Myocyte (in vitro differentiated cells): Measurements from ENCODE around the gene TSEN2. TPM values are rescaled to one million over a fixed set of nuclear protein-coding genes. Genes with fewer than 3 reads are reported as not detected.
A peak's percentile ranks its signal among the peaks of the same experiment; 100 is the strongest.

Source experiments
- DNase-seq: peaks from one replicate; pipeline ENCODE4 v3.0.0-alpha.2; 2012; ENCODE audit warnings: low read depth
- total RNA-seq: library from RNA; depleted of rRNA; stranded (reverse); fragments of >200 nt; gene quantifications from 2 replicates; pipeline ENCODE4 v1.2.3, GENCODE V29; 2014

TSEN2 gene
- total RNA-seq, 1 donor from 2014 or later: 14.1 TPM

DNA sequence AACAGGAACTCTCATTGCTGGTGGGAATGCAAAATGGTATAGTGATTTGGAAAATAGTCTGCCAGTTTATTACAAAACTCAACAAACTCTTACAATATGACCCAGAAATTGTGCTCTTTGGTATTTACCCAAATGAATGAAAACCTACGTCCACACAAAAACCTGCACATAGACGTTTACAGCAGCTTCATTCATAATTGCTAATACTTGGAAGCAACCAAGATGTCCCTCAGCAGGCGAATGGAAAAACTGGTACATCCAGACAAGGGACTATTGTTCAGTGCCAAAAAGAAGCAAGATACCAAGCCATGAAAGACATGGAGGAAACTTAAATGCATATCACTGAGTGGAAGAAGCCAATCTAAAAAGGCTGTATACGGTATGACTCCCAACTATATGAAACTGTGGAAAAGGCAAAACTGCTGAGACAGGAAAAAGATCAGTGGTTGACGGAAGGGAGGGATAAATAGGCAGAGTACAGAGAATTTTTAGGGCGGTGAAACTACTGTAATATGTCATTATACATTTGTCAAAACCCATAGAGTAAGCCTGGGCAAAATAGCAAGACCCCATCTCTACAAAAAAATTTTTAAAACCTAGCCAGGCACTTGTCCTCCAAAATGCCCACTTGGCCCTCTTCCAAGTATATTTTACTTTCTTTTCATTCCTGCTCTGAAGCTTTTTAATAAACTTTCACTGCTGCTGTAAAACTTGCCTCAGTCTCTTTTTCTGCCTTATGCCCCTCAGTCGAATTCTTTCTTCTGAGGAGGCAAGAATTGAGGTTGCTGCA is 65.9 kb downstream of the TSEN2 start:
- no peak for DNase-seq

DNA sequence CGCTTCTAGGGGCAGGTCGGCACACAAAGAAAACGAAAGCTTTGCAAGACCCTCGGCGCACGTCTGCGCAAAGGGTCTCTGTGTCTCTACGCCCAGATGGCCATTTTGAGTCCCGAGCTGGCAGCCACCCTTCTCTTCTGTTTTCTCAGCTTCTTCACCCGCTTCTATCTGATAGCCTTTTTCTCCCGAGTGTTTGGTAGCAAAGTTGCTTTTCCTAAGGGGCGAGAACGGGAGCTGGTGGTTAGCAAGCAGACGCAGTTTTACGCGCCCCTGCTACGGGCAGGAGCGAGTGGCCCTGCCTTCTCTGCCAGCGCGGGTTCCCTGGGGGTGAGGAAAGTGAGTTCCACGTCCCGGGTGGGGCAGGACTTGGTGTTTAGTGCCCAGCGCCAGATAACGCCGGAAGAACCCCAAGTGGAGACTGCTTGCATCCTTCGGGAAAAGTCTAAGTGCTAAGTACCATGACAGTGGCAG is 69.7 kb downstream of the TSEN2 start:
- peak; percentile 66 for DNase-seq

DNA sequence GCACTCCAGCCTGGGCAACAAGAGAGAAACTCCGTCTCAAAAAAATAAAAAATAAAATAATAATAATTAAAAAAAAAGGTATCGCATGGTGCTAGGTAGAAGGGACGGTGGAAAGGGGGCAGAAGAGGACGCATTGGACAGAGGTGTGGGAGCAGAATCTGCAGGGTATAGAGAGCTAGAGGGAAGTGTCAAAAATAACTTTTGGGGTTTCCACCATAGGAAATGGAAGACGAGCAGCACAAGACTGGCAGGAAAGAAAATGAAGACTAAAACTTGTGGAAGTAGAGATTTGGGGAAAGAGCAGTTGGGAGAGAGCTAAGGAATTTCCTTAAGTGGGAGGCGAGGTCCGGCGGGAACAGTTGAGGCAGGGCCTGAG is 72.0 kb downstream of the TSEN2 start:
- DNase-seq: no peak

DNA sequence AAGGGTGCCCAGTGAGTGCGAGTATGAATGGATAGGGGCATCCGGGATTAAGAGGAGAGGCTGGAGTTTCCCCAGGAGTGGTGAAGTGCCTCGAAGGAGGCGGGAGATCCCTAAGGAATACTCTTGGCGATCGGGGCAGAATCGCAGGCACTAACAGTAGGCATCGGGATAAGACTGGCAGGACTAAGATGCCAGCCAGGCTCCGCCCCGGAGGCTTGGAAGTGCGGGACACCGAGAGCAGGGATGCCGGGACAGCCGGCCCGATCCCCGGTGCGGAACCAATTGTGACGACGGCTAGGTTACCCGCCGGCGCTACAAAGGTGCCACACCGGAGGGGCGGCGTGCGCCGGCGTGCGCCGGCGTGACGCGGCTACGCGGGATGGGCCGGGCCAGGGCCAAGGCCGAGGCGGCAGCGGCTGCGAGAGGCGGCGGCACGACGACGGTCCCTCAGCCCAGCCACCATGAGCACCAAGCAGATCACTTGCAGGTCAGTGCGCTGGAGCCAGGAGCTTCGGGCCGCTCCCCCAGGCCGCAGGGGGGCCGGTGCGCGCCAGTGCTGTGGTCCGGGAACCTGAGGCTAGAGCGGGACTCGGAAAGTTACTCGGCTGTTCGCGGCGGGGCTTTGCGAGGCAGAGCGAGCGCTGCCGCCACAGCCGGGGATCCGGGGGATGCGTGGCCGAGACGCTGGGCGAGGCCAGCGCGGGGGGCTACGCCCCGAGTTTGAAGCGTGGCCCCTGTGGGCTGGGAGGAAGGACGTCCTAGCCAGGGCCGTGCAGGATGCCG is 72.6 kb downstream of the TSEN2 start, which contains the start of gene MKRN2:
Gene MKRN2, plus strand, starts transcription at position 398 of the 783 bp plus-strand sequence. Its CDS starts 64 bp downstream, at position 462.
- peak; percentile 92 for DNase-seq

DNA sequence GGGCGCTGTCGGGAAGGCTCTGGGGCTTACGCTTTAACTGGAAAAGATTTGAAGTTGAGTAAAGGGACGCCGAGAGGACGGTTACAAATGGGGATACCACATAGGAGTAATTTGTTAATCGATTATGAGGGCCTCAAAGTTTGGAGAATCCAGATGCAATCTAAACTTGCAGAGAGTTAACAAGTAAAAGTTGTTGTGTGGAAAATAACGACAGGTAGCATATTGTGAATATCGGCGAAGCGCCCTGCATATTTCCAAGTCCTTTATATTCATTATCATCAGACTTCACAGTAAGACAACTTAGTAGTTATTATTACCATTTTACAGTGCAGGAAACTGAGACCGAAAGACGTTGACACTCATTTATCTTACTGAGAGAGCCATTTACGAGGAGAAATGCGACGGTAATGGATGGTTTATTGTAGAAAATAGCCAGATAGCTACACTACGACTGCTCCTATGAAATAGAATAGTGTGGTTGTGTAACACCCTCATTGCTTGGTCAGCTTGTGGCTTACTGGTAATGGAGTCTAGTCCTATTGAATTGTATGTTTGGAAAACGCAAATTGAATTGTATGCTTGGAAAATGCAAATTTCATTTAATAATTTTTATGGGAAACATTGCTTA is 73.3 kb downstream of the TSEN2 start:
- peak; percentile 34 for DNase-seq

DNA sequence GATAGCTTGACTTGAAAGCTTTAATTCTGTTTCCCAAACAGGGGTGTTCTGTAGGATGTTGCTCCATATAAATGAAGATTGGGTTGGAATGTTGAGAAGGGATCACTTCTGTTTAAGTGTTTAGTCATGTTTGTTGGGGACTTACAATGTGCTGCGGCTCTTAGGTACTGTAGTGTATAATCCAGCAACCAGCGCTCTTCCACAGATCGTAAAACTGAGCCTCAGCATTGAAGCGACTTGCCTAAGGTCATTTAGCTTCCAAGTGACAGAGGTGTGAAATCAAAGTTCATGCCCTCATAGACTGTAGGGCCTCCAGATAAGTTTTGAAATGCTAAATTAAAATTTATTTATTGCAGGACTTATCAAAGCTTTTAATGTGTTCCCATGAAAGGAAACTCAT is 74.4 kb downstream of the TSEN2 start:
- DNase-seq: no peak

DNA sequence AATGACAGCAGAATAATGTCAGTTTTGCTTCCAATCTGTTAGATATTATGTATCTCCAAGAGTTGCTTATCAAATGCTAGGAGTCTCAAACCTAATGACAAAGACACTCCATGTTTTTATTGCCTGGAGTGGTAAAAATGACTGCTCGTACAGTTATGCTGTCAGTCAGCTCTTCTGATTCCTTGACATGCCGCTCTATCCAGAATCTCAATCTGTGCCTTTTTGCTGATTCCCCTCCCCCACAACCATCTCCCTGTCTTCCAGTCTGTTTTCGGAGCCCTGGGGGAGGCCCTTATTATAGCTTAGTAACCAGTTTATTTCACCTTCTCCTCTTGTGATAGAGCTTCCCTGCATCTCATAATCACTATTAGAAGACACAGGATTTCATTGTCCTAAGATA is 75.2 kb downstream of the TSEN2 start:
- DNase-seq: no peak

DNA sequence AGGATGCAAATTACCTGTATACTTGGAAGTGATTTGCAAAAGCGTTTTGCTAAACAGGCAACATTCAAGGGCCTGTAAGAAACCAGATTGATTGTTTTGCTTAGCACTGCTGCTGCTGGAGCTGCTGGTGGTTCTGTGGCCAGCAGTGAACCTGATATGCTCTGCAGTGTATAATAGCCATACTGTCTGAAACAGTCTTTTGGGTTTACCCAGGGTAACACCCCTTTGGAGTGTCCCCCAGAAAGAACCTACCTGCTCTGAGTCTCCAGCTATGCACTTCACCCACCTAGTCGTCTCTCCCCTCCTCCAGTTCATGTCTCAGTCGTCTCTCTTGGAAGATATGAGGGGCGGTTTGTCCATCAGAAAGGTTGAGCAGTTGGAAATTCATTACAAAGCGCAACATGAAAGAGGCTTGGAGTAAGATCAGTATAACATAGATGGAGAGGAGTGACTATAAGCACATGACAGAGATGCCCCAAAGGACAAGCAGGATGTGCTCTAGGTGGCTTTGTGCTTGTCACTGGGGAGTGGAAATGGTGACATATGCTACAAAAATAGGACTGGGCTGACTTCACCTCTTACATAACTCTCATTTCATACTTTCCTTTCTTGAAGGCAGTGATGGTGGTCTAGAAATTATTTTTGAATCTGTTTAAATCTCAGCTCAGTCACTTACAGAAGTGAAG is 76.4 kb downstream of the TSEN2 start:
- peak; percentile 23 for DNase-seq

DNA sequence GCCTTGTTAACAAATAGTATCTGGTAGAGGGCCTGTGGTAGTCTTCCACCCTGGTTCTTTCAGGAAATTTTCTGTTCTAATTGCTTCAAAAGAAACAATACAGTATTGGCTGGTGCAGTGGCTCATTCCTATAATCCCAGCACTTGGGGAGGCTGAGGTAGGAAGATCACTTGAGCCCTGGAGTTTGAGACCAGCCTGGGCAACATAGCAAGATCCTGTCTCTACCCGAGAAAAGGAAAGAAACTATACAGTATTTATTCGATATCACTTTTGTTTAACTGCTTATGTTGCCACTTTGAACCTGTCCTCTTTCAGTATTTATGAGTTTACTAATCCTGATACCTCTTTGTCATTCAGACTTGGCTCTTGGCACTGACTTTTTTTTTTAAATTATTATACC is 77.1 kb downstream of the TSEN2 start:
- DNase-seq: no peak

DNA sequence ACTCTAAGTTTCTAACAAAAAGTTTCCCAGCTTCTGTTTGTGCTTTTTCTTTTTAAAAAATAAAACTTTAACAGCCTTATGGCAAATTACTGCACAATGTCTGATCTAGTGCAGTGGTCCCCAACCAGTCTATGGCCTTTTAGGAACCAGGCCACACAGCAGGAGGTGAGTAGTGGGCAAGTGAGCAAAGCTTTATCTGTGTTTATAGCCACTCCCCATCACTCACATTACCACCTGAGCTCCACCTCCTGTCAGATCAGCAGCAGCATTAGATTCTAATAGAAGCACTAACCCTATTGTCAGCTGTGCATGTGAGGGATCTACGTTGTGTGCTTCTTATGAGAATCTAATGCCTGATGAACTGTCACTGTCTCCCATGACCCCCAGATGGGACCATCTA is 78.2 kb downstream of the TSEN2 start:
- no peak for DNase-seq

DNA sequence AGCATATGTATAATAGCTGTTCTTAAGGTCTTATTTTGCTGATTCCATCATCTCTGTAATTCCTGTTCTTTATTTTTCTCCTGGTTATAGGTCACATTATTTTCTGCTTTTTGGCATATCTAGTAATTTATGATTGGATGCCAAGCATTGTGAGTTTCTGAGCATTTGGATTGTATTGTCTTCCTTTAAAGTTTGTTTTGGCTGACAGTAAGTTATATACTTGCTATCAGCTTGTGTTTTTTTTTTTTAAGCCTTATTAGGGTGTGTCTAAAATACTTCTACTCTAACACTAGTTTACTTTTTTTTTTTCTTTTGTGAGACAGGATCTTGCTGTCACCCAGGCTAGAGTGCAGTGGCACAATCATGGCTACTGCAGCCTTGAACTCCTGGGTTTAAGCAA is 82.7 kb downstream of the TSEN2 start:
- no peak for DNase-seq

DNA sequence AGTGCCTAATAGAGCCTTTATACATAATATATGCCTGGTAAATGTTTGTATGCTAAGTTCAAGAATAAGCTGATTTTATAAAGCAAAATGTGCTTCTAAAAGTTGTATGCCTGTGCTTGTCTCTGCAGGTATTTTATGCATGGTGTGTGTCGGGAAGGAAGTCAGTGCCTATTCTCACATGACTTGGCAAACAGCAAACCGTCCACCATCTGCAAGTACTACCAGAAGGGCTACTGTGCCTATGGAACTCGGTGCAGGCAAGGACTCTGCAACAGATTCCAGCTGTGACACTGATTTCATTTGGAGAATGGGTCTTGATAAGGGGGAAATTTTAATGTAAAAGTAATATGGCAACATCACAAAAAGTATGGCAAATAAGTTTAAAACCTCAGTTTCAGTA is 84.5 kb downstream of the TSEN2 start:
- DNase-seq: no peak

DNA sequence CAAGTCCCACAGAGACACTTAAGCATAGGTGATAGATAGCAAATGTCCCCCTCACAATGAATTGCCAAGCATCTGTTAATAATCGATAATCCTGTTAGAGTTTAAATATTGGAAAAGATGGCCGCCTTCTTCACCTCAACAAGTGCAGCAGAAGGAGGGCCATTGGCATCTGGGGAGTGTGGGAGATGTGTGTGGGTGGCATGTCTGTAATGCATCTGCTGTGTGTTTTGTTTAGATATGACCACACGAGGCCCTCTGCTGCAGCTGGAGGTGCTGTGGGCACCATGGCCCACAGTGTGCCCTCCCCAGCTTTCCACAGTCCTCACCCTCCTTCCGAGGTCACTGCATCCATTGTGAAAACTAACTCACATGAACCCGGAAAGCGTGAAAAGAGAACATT is 85.6 kb downstream of the TSEN2 start:
- DNase-seq: peak; percentile 25

DNA sequence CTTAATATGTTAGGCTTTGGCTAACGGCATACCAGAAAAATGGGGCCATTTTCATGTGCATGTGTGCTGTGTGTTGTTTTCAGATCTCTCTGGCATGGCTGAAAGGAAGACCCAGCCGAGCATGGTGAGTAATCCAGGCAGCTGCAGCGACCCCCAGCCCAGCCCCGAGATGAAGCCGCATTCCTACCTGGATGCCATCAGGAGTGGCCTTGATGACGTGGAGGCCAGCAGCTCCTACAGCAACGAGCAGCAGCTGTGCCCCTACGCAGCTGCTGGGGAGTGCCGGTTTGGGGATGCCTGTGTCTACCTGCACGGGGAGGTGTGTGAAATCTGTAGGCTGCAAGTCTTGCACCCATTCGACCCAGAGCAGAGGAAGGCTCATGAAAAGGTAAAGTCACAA is 87.7 kb downstream of the TSEN2 start:
- DNase-seq: no peak

DNA sequence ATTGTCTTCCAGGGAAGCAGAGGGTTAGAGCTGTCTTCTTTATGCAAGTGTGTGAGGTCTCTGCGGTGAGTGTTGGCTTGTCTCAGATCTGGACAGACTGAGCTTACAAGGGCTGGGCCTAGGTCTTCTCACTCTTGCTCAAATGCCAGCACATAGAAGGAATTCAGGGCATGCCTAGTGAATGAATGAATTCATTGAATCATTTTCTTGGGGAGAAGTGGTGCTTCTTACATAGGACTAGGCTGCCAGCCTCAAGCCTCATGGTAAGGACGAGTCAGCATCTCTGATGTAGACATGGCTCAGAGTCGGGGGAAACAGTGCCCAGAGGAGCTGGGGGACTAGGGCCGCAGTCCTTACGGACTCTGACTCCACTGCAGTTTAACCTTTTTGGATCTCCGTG is 89.9 kb downstream of the TSEN2 start:
- DNase-seq: no peak

DNA sequence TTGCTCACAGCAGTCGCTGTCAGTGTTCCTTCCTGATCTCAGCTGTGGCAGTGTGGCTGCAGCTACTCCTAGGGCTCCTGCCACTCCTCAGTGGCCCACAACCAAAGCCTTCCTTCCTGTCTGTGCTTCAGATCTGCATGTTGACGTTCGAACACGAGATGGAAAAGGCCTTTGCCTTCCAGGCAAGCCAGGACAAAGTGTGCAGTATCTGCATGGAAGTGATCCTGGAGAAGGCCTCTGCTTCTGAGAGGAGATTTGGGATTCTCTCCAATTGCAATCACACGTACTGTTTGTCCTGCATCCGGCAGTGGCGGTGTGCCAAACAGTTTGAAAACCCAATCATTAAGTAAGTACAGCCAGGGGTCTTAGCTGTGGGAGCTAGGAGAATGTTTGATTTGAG is 90.4 kb downstream of the TSEN2 start:
- no peak for DNase-seq

DNA sequence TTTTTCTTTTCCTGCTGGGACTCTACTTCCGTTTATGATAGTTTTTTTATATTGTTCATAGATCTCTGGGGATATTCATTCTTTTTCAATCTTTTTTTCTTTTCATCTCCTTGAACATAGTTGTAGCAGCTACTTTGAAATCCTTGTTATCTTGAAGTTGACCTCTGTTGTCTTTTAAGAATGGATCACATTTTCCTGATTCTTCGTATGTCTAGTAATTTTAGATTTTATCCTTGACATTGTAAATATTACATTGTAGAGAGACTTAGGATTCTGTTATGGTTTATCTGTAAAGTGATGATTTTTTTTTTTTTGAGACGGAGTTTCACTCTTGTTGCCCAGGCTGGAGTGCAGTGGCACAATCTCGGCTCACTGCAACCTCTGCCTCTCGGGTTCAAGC is 93.1 kb downstream of the TSEN2 start:
- no peak for DNase-seq

DNA sequence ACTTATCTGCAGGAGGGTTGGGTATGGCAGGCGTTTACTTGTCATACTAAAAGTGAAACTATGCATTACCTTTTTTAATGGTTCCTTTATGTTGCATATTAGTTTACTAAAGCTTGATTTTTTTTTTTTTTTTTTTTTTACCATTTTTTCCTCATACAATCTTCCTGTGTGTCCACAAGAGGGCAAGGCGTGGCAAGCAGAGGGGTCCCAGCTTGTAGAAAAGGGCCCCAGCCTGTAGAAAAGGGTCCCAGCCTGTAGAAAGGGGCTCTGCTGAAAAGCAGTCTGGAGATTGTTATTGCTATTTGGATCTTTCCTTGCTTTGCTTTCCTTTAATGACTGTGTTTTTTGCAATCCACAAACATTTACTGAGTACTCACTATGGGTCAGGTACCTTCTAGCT is 94.5 kb downstream of the TSEN2 start:
- DNase-seq: no peak

DNA sequence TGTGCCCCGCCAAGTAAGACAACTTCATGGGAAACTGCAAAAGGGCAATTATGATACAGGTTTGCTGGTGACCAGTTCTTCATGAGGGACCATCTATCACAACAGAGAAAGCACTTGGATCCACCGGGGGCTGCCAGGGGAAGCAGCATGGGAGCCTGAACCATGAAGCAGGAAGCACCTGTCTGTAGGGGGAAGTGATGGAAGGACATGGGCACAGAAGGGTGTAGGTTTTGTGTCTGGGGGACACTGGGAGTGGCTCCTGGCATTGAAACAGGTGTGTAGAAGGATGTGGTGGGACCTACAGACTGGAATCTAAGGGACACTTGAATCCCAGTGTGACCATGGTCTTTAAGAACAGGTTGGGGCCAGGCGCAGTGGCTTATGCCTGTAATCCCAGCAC is 95.2 kb downstream of the TSEN2 start:
- DNase-seq: no peak

DNA sequence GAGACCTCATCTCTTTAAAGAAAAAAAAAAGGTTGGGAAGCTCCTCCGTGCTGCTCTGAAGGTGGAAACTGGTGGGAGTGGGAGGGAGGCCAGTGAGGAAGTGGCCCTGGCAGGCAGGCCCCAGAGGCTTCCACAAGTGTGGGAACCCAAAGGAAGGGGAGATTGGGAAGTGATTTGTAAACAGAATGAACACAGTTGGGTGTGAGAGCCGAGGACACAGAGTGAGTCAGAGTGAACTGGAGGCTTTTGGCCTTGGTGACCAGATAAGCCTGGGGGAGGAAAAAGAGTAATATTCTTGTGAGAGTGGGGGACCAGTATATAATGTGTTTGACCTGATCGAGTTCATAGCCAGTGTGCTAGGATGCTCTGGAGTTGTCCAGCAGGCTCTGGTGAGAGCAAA is 95.6 kb downstream of the TSEN2 start:
- no peak for DNase-seq

DNA sequence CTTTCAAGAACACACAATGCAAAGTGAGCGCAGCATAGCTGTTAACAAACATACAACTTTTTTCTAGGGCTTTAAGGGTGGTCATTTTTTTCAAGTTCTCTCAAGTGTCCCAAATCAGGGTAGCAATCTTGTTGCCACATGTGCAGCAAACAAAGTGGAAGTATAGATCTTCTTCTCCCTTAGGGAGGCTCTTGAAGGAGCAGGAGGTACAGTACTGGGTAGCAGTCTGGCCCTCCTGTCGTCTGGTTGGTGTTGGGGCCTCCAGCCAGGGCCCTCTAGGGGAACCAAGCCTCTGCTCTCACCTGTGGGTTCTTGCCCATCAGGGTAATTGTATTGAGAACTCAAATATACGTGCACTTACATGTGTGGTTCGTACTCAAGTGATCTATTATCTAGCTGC is 98.5 kb downstream of the TSEN2 start:
- DNase-seq: no peak
